HEK293T (cell line): Measurements from ENCODE around the gene BCO2.

Experiments
- ARNT ChIP-seq: fragments of 450-650 bp; IDR thresholded peaks from 2 replicates; pipeline ENCODE4 v1.6.1; 2017; ENCODE audit warnings: mild to moderate bottlenecking
- BHLHE40 ChIP-seq: fragments of 450-650 bp; IDR thresholded peaks from 2 replicates; pipeline ENCODE4 v1.6.1; 2016; ENCODE audit warnings: mild to moderate bottlenecking, moderate library complexity, borderline replicate concordance
- FOXA1 ChIP-seq: fragments of 450-650 bp; IDR thresholded peaks from 2 replicates; pipeline ENCODE4 v1.6.1; 2016; ENCODE audit warnings: mild to moderate bottlenecking
- FOXK2 ChIP-seq: fragments of 450-650 bp; IDR thresholded peaks from 2 replicates; pipeline ENCODE4 v1.6.1; 2016; ENCODE audit warnings: mild to moderate bottlenecking
- FOXM1 ChIP-seq: fragments of 450-650 bp; IDR thresholded peaks from 2 replicates; pipeline ENCODE4 v1.6.1; 2017; ENCODE audit warnings: mild to moderate bottlenecking, borderline replicate concordance
- HDGF ChIP-seq: fragments of 450-650 bp; IDR thresholded peaks from 2 replicates; pipeline ENCODE4 v1.6.1; 2017; ENCODE audit warnings: antibody characterized with exemption, borderline replicate concordance
- SP1 ChIP-seq: fragments of 450-650 bp; IDR thresholded peaks from 2 replicates; pipeline ENCODE4 v1.6.1; 2017
- SUZ12 ChIP-seq: fragments of 450-650 bp; IDR thresholded peaks from 2 replicates; pipeline ENCODE4 v1.6.1; 2016; ENCODE audit warnings: mild to moderate bottlenecking
- TARDBP ChIP-seq: fragments of 450-650 bp; IDR thresholded peaks from 2 replicates; pipeline ENCODE4 v1.6.1; 2016
- ZNF384 ChIP-seq: fragments of 450-650 bp; IDR thresholded peaks from 2 replicates; pipeline ENCODE4 v1.6.1; 2016

DNA sequence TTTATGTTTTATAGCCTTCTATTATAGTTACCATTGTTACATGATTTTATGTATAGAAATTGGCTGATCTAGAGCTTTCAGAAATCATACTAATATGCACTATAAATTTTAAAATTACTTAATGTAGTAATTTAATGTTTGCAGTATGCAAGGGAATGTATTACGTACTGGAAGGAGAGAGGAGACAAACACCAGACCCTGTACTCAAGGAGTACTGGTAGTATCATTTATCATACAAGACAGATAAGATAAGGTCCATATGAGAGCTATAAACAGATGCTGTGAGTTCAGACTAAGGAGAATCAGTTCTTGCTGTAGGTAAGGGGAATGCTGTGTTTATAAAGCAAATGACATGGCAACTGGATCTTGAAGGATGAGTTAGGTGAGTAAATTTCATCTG, 765 bp downstream of the BCO2 start:
- TF ChIP-seq FOXK2 (no peak), TARDBP (no peak), FOXA1 (no peak), BHLHE40 (no peak), HDGF (no peak), SUZ12 (no peak), ARNT (no peak), FOXM1 (no peak), SP1 (no peak), ZNF384 (no peak)
